CD4-positive, alpha-beta T cell treated with Interleukin-17A for 4 hours (primary cell): Measurements from ENCODE around the gene UNC5B.

Experiments
- DNase-seq: peaks from one replicate; pipeline ENCODE4 v3.0.0-alpha.2; 2020; ENCODE audit warnings: mixed read lengths

UNC5B gene

GRCh38 chr10:71324743-71325142, 112.4 kb downstream of the UNC5B start:
- no peak for DNase-seq

- DNase-seq: no peak
Observed at GRCh38 chr10:71325267-71325666, 112.9 kb downstream of the UNC5B start.

- no peak for DNase-seq
Observed at GRCh38 chr10:71326464-71326881, 114.1 kb downstream of the UNC5B start.

- DNase-seq: no peak
Observed at GRCh38 chr10:71330789-71331404, 118.5 kb downstream of the UNC5B start.

GRCh38 chr10:71331736-71332135, 119.4 kb downstream of the UNC5B start:
- no peak for DNase-seq

- no peak for DNase-seq
Observed at GRCh38 chr10:71332466-71332865, 120.1 kb downstream of the UNC5B start.

- DNase-seq: no peak
Observed at GRCh38 chr10:71333129-71333887, 120.9 kb downstream of the UNC5B start.

- DNase-seq: no peak
Observed at GRCh38 chr10:71334221-71334791, 121.9 kb downstream of the UNC5B start.

- DNase-seq: no peak
Observed at GRCh38 chr10:71335173-71335708, 122.9 kb downstream of the UNC5B start.

- DNase-seq: no peak
Observed at GRCh38 chr10:71336632-71337031, 124.3 kb downstream of the UNC5B start.

GRCh38 chr10:71337219-71337701, 124.9 kb downstream of the UNC5B start:
- no peak for DNase-seq

- DNase-seq: no peak
Observed at GRCh38 chr10:71338728-71339495, 126.5 kb downstream of the UNC5B start.

GRCh38 chr10:71339796-71340589, 127.6 kb downstream of the UNC5B start:
- DNase-seq: no peak

- no peak for DNase-seq
Observed at GRCh38 chr10:71342573-71343391, 130.4 kb downstream of the UNC5B start.

GRCh38 chr10:71343392-71343773, 131.0 kb downstream of the UNC5B start:
- DNase-seq: no peak

GRCh38 chr10:71344154-71344925, 132.0 kb downstream of the UNC5B start:
- no peak for DNase-seq

- no peak for DNase-seq
Observed at GRCh38 chr10:71344993-71345480, 132.7 kb downstream of the UNC5B start.

GRCh38 chr10:71345694-71346093, 133.3 kb downstream of the UNC5B start:
- no peak for DNase-seq

- DNase-seq: no peak
Observed at GRCh38 chr10:71346731-71347130, 134.4 kb downstream of the UNC5B start.
